GM19455 (cell line): ENCODE measurements around the gene PVALEF.
"Not testable (repeated sequence)": the region's sequence is repeated elsewhere in the genome, so short reads cannot be mapped to it uniquely, and the experiment has no call there.

ENCODE experiments used
- ATAC-seq: cut with Tn5 transposase; IDR thresholded peaks from one replicate; pipeline ENCODE4 v1.9.1; 2021; ENCODE audit not compliant: unreplicated experiment

PVALEF gene

GRCh38 chr17:81212365-81212764 lies 47.1 kb downstream of the PVALEF start:
- ATAC-seq = no peak

- ATAC-seq = no peak
Measured at GRCh38 chr17:81213978-81214377, 48.7 kb downstream of the PVALEF start.

- ATAC-seq = no peak
Measured at GRCh38 chr17:81217491-81217890, 52.2 kb downstream of the PVALEF start.

- no peak for ATAC-seq
Measured at GRCh38 chr17:81218459-81218858, 53.2 kb downstream of the PVALEF start.

- no peak for ATAC-seq
Measured at GRCh38 chr17:81218991-81219390, 53.7 kb downstream of the PVALEF start.

GRCh38 chr17:81219476-81220180 lies 54.3 kb downstream of the PVALEF start:
- ATAC-seq = no peak

- ATAC-seq = no peak
Measured at GRCh38 chr17:81221371-81221841, 56.1 kb downstream of the PVALEF start.

- ATAC-seq = no peak
Measured at GRCh38 chr17:81221842-81222619, 56.7 kb downstream of the PVALEF start.

- peak; percentile 6 for ATAC-seq
Measured at GRCh38 chr17:81222620-81222905, 57.3 kb downstream of the PVALEF start.

GRCh38 chr17:81222906-81223761 lies 57.8 kb downstream of the PVALEF start, which contains the start of gene CEP131:
CEP131 (minus strand) TSS chr17:81222965; CDS start chr17:81220056, 2,909 bp downstream.
- ATAC-seq = peak; percentile 88

- no peak for ATAC-seq
Measured at GRCh38 chr17:81223762-81224130, 58.4 kb downstream of the PVALEF start.

GRCh38 chr17:81227630-81228029 lies 62.3 kb downstream of the PVALEF start:
- not testable (repeated sequence) for ATAC-seq

GRCh38 chr17:81228420-81228819 lies 63.1 kb downstream of the PVALEF start:
- ATAC-seq = no peak

- ATAC-seq = no peak
Measured at GRCh38 chr17:81228834-81229665, 63.7 kb downstream of the PVALEF start.

- no peak for ATAC-seq
Measured at GRCh38 chr17:81229666-81229920, 64.3 kb downstream of the PVALEF start.

GRCh38 chr17:81230043-81230820 lies 64.9 kb downstream of the PVALEF start:
- ATAC-seq = no peak

GRCh38 chr17:81231121-81231645 lies 65.9 kb downstream of the PVALEF start:
- ATAC-seq = no peak

- ATAC-seq = no peak
Measured at GRCh38 chr17:81231766-81232581, 66.7 kb downstream of the PVALEF start.
